ENCODE results near the gene TKT. TPM values are rescaled to one million over a fixed set of nuclear protein-coding genes. Genes with fewer than 3 reads are reported as not detected.

TKT gene
- total and polyA plus RNA-seq, 9 donors = 28.8 to 49.5 (median 37.9) TPM

GRCh38 chr3:53182764-53183355, 73.0 kb downstream of the TKT start:
- H3K36me3 ChIP-seq (ENCODE audit: control insufficient read depth, insufficient read depth, low read length) = peaks cover 55% of the 10 kb centered on the region
- no peaks in the 10 kb centered on the region for H3K4me1 ChIP-seq (ENCODE audit: control insufficient read depth, insufficient read depth, low read length)
- no peaks in the 10 kb centered on the region for H3K9me3 ChIP-seq (replicated peaks; ENCODE audit: control insufficient read depth, low read depth, low read length)
- WGBS (ENCODE audit: insufficient coverage) = 65% methylated on average over 8 of the region's 20 CpGs
- no peak overlapping the region for H3K27ac ChIP-seq (ENCODE audit: low read length)
- no peak overlapping the region for H3K4me3 ChIP-seq (ENCODE audit: low read length)
- no peak for DNase-seq
- no peaks in the 10 kb centered on the region for H3K27me3 ChIP-seq (ENCODE audit: control insufficient read depth, insufficient read depth, low read length)

- Histone ChIP-seq H3K9me3 (replicated peaks; ENCODE audit: control insufficient read depth, low read depth, low read length) (no peaks in the 10 kb centered on the region), H3K4me1 (ENCODE audit: control insufficient read depth, insufficient read depth, low read length) (no peaks in the 10 kb centered on the region), H3K36me3 (ENCODE audit: control insufficient read depth, insufficient read depth, low read length) (peaks cover 49% of the 10 kb centered on the region), H3K27me3 (ENCODE audit: control insufficient read depth, insufficient read depth, low read length) (no peaks in the 10 kb centered on the region), H3K27ac (ENCODE audit: low read length) (no peak overlapping the region), H3K4me3 (ENCODE audit: low read length) (no peak overlapping the region)
- 92% methylated on average over 10 of the region's 11 CpGs for WGBS (ENCODE audit: insufficient coverage)
- no peak for DNase-seq
These were observed 74.3 kb downstream of the TKT start for GRCh38 chr3:53181528-53181927.

DNA sequence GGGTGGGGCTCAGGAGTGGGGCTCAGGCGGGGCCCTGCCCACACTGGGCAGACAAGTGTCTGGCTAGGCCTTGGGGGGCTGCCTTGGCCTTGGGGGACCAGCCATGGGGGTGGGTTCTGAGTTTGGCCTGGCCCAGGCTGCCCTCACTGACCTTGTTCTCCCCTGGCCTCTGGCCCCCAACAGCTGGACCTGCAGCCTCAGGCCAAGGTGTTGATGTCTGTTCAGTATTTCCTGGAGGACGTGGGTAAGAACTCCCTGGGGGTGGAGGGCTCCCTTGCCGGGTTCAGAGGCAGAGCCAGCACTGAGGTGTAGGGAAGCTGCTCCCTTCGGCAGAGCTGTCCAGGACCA, 74.8 kb downstream of the TKT start:
- H3K27me3 ChIP-seq (ENCODE audit: control insufficient read depth, insufficient read depth, low read length) = no peaks in the 10 kb centered on the region
- H3K9me3 ChIP-seq (replicated peaks; ENCODE audit: control insufficient read depth, low read depth, low read length) = no peaks in the 10 kb centered on the region
- H3K4me1 ChIP-seq (ENCODE audit: control insufficient read depth, insufficient read depth, low read length) = peaks cover 3% of the 10 kb centered on the region
- H3K36me3 ChIP-seq (ENCODE audit: control insufficient read depth, insufficient read depth, low read length) = peaks cover 49% of the 10 kb centered on the region
- no peak for DNase-seq
- no peak overlapping the region for H3K27ac ChIP-seq (ENCODE audit: low read length)
- no peak overlapping the region for H3K4me3 ChIP-seq (ENCODE audit: low read length)
- no CpG with 5 or more reads among the region's 4 CpGs for WGBS (ENCODE audit: insufficient coverage)

DNA sequence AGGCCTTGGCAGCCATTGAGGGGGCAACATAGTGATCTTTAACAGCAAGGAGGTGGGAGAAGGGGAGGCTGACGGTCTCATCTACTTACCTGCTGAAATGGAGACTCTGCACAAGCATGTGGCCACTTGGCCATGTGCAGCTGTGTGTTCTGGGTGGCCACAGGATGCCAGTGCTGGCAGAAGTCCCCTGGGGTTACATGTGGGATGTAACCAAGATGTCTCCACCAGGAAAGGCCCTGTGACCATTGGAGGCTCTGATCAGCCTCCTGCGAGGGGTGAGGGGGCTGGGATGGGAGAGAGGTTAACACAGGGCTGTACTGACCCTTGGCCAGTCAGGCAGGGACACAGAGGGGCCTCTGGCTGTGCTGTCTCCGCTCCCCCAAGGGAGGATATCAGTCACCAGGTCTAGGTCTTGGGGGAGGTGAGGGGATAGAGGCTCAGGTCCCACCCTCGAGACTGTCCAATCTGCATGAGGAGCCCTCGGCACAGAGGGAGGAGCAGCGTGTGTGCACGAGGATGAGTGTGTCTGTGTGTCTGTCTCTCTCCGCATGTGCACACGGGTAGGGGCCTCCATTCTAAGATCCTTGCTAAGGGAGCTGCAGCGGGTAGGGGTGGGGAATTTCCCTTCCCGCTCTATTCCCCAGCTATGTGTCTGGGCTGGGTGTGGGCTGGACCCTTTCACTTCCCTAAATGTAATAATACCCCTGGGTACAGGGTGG, 75.4 kb downstream of the TKT start:
- Histone ChIP-seq H3K36me3 (ENCODE audit: control insufficient read depth, insufficient read depth, low read length) (peaks cover 49% of the 10 kb centered on the region), H3K27me3 (ENCODE audit: control insufficient read depth, insufficient read depth, low read length) (no peaks in the 10 kb centered on the region), H3K4me3 (ENCODE audit: low read length) (no peak overlapping the region), H3K9me3 (replicated peaks; ENCODE audit: control insufficient read depth, low read depth, low read length) (no peaks in the 10 kb centered on the region), H3K27ac (ENCODE audit: low read length) (no peak overlapping the region), H3K4me1 (ENCODE audit: control insufficient read depth, insufficient read depth, low read length) (peaks cover 6% of the 10 kb centered on the region)
- DNase-seq = no peak
- WGBS (ENCODE audit: insufficient coverage) = 77% methylated on average over 3 of the region's 11 CpGs

DNA sequence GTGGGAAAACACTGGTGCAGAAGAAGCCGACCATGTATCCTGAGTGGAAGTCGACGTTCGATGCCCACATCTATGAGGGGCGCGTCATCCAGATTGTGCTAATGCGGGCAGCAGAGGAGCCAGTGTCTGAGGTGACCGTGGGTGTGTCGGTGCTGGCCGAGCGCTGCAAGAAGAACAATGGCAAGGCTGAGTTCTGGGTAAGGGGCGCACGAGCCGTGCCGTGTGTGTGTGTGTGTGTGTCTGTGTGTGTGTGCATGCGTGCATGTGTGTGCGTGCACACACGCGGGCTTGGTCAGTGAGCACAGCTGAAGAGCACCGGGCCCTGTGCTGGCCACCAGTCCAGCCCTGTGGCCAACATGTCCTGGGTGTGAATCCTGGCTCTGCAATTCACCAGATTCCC, 76.2 kb downstream of the TKT start:
- H3K27ac ChIP-seq (ENCODE audit: low read length) = no peak overlapping the region
- DNase-seq = no peak
- H3K4me1 ChIP-seq (ENCODE audit: control insufficient read depth, insufficient read depth, low read length) = peaks cover 6% of the 10 kb centered on the region
- no peak overlapping the region for H3K4me3 ChIP-seq (ENCODE audit: low read length)
- WGBS (ENCODE audit: insufficient coverage) = 93% methylated on average over 16 of the region's 20 CpGs
- peaks cover 47% of the 10 kb centered on the region for H3K36me3 ChIP-seq (ENCODE audit: control insufficient read depth, insufficient read depth, low read length)
- no peaks in the 10 kb centered on the region for H3K27me3 ChIP-seq (ENCODE audit: control insufficient read depth, insufficient read depth, low read length)
- no peaks in the 10 kb centered on the region for H3K9me3 ChIP-seq (replicated peaks; ENCODE audit: control insufficient read depth, low read depth, low read length)

- WGBS (ENCODE audit: insufficient coverage) = 90% methylated on average over 15 of the region's 15 CpGs
- Histone ChIP-seq H3K27me3 (ENCODE audit: control insufficient read depth, insufficient read depth, low read length) (no peaks in the 10 kb centered on the region), H3K36me3 (ENCODE audit: control insufficient read depth, insufficient read depth, low read length) (peaks cover 41% of the 10 kb centered on the region)
These were observed 77.6 kb downstream of the TKT start for GRCh38 chr3:53178246-53178645.

DNA sequence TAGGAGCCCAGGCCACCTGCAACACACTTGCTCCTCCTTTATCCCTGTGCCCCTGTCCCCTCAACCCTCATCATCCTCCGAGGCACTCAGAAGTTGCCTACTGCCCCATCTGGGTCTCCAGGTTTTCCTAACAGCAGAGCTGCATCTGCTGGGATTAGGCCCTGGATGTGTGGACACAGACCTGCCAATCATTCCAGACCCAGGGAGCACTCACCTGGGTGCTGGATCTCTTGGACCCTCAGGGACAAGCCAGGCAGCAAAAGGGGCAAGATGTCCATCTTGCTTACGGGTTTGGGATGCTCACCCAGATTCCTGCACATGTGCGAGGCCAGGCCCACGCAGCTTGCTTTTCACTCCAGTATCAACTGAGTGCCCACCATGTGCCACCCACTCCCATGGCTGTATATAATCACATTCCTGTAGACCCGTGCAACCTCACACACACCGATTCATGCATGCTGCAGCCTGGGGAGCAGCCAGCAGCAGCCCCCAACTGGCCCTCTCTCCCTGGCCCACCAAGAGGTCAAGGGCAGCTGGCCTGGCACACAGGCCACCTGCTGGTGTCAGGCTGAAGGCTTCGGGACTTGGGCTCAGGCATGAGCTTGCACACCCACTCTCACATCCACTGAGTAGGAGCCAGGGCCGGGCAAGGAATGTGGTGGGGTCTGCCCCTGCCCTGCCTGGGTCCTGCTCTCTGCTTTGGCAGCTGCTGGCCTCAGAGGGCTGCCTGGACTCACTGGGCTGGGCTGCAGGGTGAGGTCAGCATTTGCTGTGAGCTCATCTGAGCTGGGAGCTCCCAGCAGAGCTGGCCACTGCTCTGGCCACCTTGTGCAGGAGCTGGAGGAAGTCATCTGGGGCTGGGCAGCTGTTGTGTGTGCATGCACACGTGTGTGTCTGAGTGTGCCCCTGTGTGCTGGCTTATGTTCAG, 79.9 kb downstream of the TKT start:
- no peak overlapping the region for H3K27ac ChIP-seq (ENCODE audit: low read length)
- H3K9me3 ChIP-seq (replicated peaks; ENCODE audit: control insufficient read depth, low read depth, low read length) = no peaks in the 10 kb centered on the region
- no peaks in the 10 kb centered on the region for H3K27me3 ChIP-seq (ENCODE audit: control insufficient read depth, insufficient read depth, low read length)
- H3K36me3 ChIP-seq (ENCODE audit: control insufficient read depth, insufficient read depth, low read length) = peaks cover 27% of the 10 kb centered on the region
- H3K4me3 ChIP-seq (ENCODE audit: low read length) = no peak overlapping the region
- DNase-seq = no peak
- 72% methylated on average over 6 of the region's 9 CpGs for WGBS (ENCODE audit: insufficient coverage)
- peaks cover 6% of the 10 kb centered on the region for H3K4me1 ChIP-seq (ENCODE audit: control insufficient read depth, insufficient read depth, low read length)

More at GRCh38 chr3:53178246-53178645, 77.6 kb downstream of the TKT start:
- Histone ChIP-seq H3K4me1 (ENCODE audit: control insufficient read depth, insufficient read depth, low read length) (peaks cover 6% of the 10 kb centered on the region), H3K9me3 (replicated peaks; ENCODE audit: control insufficient read depth, low read depth, low read length) (no peaks in the 10 kb centered on the region), H3K27ac (ENCODE audit: low read length) (no peak overlapping the region), H3K4me3 (ENCODE audit: low read length) (no peak overlapping the region)
- no peak for DNase-seq

Other genes with a start within 250 kb of the TKT start
- gene SFMBT1, start 209.9 kb downstream of the TKT start, total RNA-seq = 7.3 TPM
- 1 to 10 TPM; 5.0 to 8.4 (median 6.7) TPM for gene SFMBT1, start 209.9 kb downstream of the TKT start, polyA plus RNA-seq (ENCODE audit: insufficient read depth in 1 of 8, insufficient read length in 8 of 8, low replicate concordance in 1 of 8)
- gene RFT1, start 125.6 kb downstream of the TKT start, total RNA-seq = 8.2 TPM
- gene RFT1, start 125.6 kb downstream of the TKT start, polyA plus RNA-seq (ENCODE audit: insufficient read depth in 1 of 8, insufficient read length in 8 of 8, low replicate concordance in 1 of 8) = 10 to 100 TPM in 7 of 8 donors, 1 to 10 TPM in 1; 9.8 to 15.4 (median 11.7) TPM
- 1.5 TPM for gene PRKCD, start 94.8 kb downstream of the TKT start, total RNA-seq
- 10 to 100 TPM in 2 of 8 donors, 1 to 10 TPM in 6; 6.4 to 11.8 (median 8.4) TPM for gene PRKCD, start 94.8 kb downstream of the TKT start, polyA plus RNA-seq (ENCODE audit: insufficient read depth in 1 of 8, insufficient read length in 8 of 8, low replicate concordance in 1 of 8)
- 13.6 TPM for gene DCP1A, start 91.5 kb upstream of the TKT start, total RNA-seq
- gene DCP1A, start 91.5 kb upstream of the TKT start, polyA plus RNA-seq (ENCODE audit: insufficient read depth in 1 of 8, insufficient read length in 8 of 8, low replicate concordance in 1 of 8) = 10 to 100 TPM; 14.6 to 18.5 (median 16.5) TPM
- gene CACNA1D, start 238.6 kb upstream of the TKT start, total RNA-seq = 2.0 TPM
- gene CACNA1D, start 238.6 kb upstream of the TKT start, polyA plus RNA-seq (ENCODE audit: insufficient read depth in 1 of 8, insufficient read length in 8 of 8, low replicate concordance in 1 of 8) = 1 to 10 TPM in 6 of 8 donors, under 1 TPM in 2; 0.86 to 6.3 (median 2.2) TPM